ENCODE results near the gene CFB.

CFB gene

GRCh38 chr6:31949926-31950548 is 4.1 kb downstream of the CFB start:
- no peak for DNase-seq

- peak; percentile 39 for DNase-seq
Measured at GRCh38 chr6:31952140-31952805, 6.4 kb downstream of the CFB start.

GRCh38 chr6:31952890-31953289 is 7.0 kb downstream of the CFB start:
- DNase-seq, result no peak

GRCh38 chr6:31954511-31954910 is 8.6 kb downstream of the CFB start:
- DNase-seq, result no peak

- DNase-seq, result no peak
Measured at GRCh38 chr6:31956796-31957195, 10.9 kb downstream of the CFB start.

- no peak for DNase-seq
Measured at GRCh38 chr6:31958412-31958740, 12.5 kb downstream of the CFB start.

GRCh38 chr6:31958741-31959739 is 13.1 kb downstream of the CFB start, which contains the start of the genes NELFE and SKIC2:
Gene NELFE (minus strand): TSS chr6:31958971. CDS start chr6:31958446, 525 bp downstream.
Gene SKIC2 (plus strand): TSS chr6:31959175. CDS start chr6:31959193, 18 bp downstream.
- peak; percentile 97 for DNase-seq

GRCh38 chr6:31961616-31962015 is 15.7 kb downstream of the CFB start:
- DNase-seq, result no peak

- no peak for DNase-seq
Measured at GRCh38 chr6:31963921-31964320, 18.0 kb downstream of the CFB start.

- no peak for DNase-seq
Measured at GRCh38 chr6:31965700-31966099, 19.8 kb downstream of the CFB start.

GRCh38 chr6:31966506-31966905 is 20.6 kb downstream of the CFB start:
- DNase-seq, result no peak

GRCh38 chr6:31966997-31967925 is 21.4 kb downstream of the CFB start:
- DNase-seq, result no peak

- no peak for DNase-seq
Measured at GRCh38 chr6:31967926-31968320, 22.0 kb downstream of the CFB start.

- DNase-seq, result no peak
Measured at GRCh38 chr6:31968326-31968725, 22.4 kb downstream of the CFB start.

GRCh38 chr6:31968791-31969711 is 23.2 kb downstream of the CFB start:
- no peak for DNase-seq

- DNase-seq, result no peak
Measured at GRCh38 chr6:31969712-31970603, 24.1 kb downstream of the CFB start.

- DNase-seq, result no peak
Measured at GRCh38 chr6:31970604-31971271, 24.8 kb downstream of the CFB start.

GRCh38 chr6:31971279-31971992 is 25.5 kb downstream of the CFB start:
- DNase-seq, result no peak
